HFFc6 (cell line): Measurements from ENCODE around the gene ARPC5. TPM values are rescaled to one million over a fixed set of nuclear protein-coding genes. Genes with fewer than 3 reads are reported as not detected.

Experiments
- DNase-seq: peaks from one replicate; pipeline ENCODE4 v3.0.0-alpha.2; 2018
- H3K27ac Mint-ChIP-seq: 2 replicates; pipeline ENCODE4 v1.8.0; 2020; ENCODE audit warnings: mild to moderate bottlenecking, mixed read lengths
- H3K27me3 Mint-ChIP-seq: 2 replicates; pipeline ENCODE4 v1.8.0; 2021; ENCODE audit warnings: mild to moderate bottlenecking, moderate library complexity, mixed read lengths; ENCODE audit not compliant: insufficient read depth
- H3K36me3 Mint-ChIP-seq: 2 replicates; pipeline ENCODE4 v1.8.0; 2021; ENCODE audit warnings: low read depth, mixed read lengths
- H3K4me1 Mint-ChIP-seq: 2 replicates; pipeline ENCODE4 v1.8.0; 2020; ENCODE audit warnings: low read depth, mixed read lengths
- H3K4me3 Mint-ChIP-seq: 2 replicates; pipeline ENCODE4 v1.8.0; 2020; ENCODE audit warnings: mild to moderate bottlenecking, moderate library complexity, mixed read lengths
- H3K9me3 Mint-ChIP-seq: 2 replicates; pipeline ENCODE4 v1.8.0; 2020; ENCODE audit warnings: mild to moderate bottlenecking, mixed read lengths
- total RNA-seq, 6 experiments: library from RNA; stranded (reverse); fragmentation: NEBNext Ultra II Directional; extraction: Animal tissue kit (Norgen Biotek cat#: 25700); gene quantifications; 2 replicates in 1 of 6; 3 replicates in 5 of 6; pipeline ENCODE4 v1.2.3, GENCODE V29; 2021
- TF ChIP-seq, protein P1 (sequence below): fragments of 200-600 bp; sonication (generic); IDR thresholded peaks from 2 replicates; pipeline ENCODE4 v1.5.0; 2021; ENCODE audit warnings: antibody characterized with exemption, mild to moderate bottlenecking

ARPC5 gene
- total RNA-seq, 6 experiments from 2014 or later = 231 to 263 (median 249) TPM

GRCh38 chr1:183646776-183647175 lies 11.2 kb upstream of the ARPC5 start:
- Mint-ChIP-seq H3K4me3 (no peak overlapping the region), H3K36me3 (peaks cover 3% of the 10 kb centered on the region; the same call in 1 of the 2 replicates), H3K9me3 (no peaks in the 10 kb centered on the region), H3K4me1 (peaks cover 17% of the 10 kb centered on the region), H3K27ac (no peak overlapping the region), H3K27me3 (no peaks in the 10 kb centered on the region)
- DNase-seq = no peak
- TF ChIP-seq, protein P1, sequence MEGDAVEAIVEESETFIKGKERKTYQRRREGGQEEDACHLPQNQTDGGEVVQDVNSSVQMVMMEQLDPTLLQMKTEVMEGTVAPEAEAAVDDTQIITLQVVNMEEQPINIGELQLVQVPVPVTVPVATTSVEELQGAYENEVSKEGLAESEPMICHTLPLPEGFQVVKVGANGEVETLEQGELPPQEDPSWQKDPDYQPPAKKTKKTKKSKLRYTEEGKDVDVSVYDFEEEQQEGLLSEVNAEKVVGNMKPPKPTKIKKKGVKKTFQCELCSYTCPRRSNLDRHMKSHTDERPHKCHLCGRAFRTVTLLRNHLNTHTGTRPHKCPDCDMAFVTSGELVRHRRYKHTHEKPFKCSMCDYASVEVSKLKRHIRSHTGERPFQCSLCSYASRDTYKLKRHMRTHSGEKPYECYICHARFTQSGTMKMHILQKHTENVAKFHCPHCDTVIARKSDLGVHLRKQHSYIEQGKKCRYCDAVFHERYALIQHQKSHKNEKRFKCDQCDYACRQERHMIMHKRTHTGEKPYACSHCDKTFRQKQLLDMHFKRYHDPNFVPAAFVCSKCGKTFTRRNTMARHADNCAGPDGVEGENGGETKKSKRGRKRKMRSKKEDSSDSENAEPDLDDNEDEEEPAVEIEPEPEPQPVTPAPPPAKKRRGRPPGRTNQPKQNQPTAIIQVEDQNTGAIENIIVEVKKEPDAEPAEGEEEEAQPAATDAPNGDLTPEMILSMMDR = no peak

GRCh38 chr1:183645531-183645930 lies 9.9 kb upstream of the ARPC5 start:
- no peak for DNase-seq
- TF ChIP-seq, protein P1 = no peak
- H3K4me1 Mint-ChIP-seq = peaks cover 18% of the 10 kb centered on the region
- H3K36me3 Mint-ChIP-seq = peaks cover 3% of the 10 kb centered on the region; the same call in 1 of the 2 replicates
- no peaks in the 10 kb centered on the region for H3K27me3 Mint-ChIP-seq
- H3K9me3 Mint-ChIP-seq = no peaks in the 10 kb centered on the region
- H3K27ac Mint-ChIP-seq = no peak overlapping the region
- no peak overlapping the region for H3K4me3 Mint-ChIP-seq

DNA sequence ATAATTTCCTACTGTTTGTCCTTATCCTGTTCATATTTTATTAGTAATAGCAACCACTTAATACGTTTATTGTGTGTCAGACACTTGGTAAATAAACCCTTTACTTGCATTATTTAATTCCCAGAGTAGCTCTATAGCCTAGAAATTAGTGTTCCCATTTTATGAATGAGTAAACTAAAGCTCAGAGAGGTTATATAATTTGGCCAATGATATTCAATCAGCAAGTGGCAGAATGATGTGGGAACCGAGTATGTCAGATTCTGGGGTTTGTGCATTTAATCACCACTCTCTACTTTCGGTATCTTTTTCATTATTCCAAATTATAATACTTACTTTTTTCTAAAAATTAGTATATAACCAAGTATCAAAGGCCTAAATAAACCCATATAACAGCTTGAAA lies 6.6 kb upstream of the ARPC5 start:
- peaks cover 34% of the 10 kb centered on the region for H3K4me1 Mint-ChIP-seq
- no peak overlapping the region for H3K27ac Mint-ChIP-seq
- TF ChIP-seq, protein P1 = no peak

GRCh38 chr1:183640193-183640592 lies 4.6 kb upstream of the ARPC5 start:
- H3K9me3 Mint-ChIP-seq = peaks cover 4% of the 10 kb centered on the region; the same call in 1 of the 2 replicates
- TF ChIP-seq, protein P1 = no peak
- peaks cover 4% of the 10 kb centered on the region; the same call in 1 of the 2 replicates for H3K36me3 Mint-ChIP-seq
- H3K27me3 Mint-ChIP-seq = peaks cover 7% of the 10 kb centered on the region
- H3K27ac Mint-ChIP-seq = no peak overlapping the region
- no peak for DNase-seq
- H3K4me1 Mint-ChIP-seq = peaks cover 37% of the 10 kb centered on the region
- H3K4me3 Mint-ChIP-seq = no peak overlapping the region

More for the DNA sequence above, 6.6 kb upstream of the ARPC5 start:
- no peak overlapping the region for H3K4me3 Mint-ChIP-seq
- no peaks in the 10 kb centered on the region for H3K9me3 Mint-ChIP-seq
- no peaks in the 10 kb centered on the region for H3K27me3 Mint-ChIP-seq
- no peak for DNase-seq
- no peaks in the 10 kb centered on the region for H3K36me3 Mint-ChIP-seq

DNA sequence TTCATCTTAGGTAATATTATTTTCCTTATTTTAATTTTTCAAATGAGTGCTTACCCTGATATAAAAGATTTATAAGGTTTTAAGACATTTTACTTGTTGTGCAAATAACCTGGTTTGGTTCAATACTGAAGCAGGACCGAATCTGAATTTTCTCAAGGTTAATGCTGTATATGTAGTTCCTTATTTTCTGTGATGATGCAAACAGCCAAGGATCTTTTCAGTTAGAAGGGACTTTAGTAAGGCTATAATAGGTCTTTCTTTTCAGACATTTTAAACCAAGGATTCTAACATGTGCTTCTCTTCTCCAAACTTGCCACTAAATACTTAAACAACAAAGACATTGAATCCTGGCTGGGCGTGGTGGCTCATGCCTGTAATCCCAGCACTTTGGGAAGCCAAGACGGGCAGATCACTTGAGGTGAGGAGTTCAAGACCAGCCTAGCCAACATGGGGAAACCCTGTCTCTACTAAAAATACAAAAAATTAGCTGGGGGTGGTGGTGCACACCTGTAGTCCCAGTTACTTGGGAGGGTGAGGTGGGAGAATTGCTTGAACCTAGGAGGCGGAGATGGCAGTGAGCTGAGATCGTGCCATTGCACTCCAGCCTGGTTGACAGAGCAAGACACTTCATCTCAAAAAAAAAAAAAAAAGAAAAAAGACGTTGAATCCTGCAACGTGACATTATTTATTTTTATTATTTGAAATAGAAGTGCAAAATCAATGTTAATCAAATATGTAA lies 3.2 kb upstream of the ARPC5 start:
- peaks cover 37% of the 10 kb centered on the region for H3K4me1 Mint-ChIP-seq
- H3K4me3 Mint-ChIP-seq = no peak overlapping the region
- H3K9me3 Mint-ChIP-seq = peaks cover 4% of the 10 kb centered on the region; the same call in 1 of the 2 replicates
- no peak for DNase-seq
- peaks cover 7% of the 10 kb centered on the region for H3K27me3 Mint-ChIP-seq
- H3K36me3 Mint-ChIP-seq = peaks cover 10% of the 10 kb centered on the region
- TF ChIP-seq, protein P1 = no peak
- H3K27ac Mint-ChIP-seq = no peak overlapping the region
